Measurements from ENCODE around the gene PAK1IP1. TPM values are rescaled to one million over a fixed set of nuclear protein-coding genes. Genes with fewer than 3 reads are reported as not detected.

PAK1IP1 gene
- total RNA-seq, 6 experiments from 2014 or later: 3.4 to 9.1 (median 6.5) TPM

DNA sequence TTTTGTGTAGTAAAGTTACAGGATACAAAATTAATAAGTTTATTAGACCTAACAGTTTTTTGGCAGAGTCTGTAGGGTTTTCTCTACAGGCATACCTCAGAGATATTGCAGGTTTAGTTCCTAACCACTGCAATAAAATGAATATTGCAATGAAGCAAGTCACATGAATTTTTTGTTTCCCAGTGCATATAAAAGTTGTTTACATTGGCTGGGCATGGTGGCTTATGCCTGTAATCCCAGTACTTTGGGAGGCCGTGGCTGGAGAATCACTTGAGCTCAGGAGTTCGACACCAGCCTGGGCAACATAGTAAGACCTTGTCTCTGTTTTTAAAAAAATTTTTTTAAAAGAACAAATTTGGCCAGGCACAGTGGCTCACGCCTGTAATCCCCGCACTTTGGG is 16.3 kb upstream of the PAK1IP1 start:
- Histone ChIP-seq H3K9me3 (no peaks in the 10 kb centered on the region), H3K4me3 (no peak overlapping the region), H3K27me3 (no peaks in the 10 kb centered on the region), H3K36me3 (no peaks in the 10 kb centered on the region), H3K4me1 (no peaks in the 10 kb centered on the region), H3K27ac (no peak overlapping the region)
- ATAC-seq (no peak), DNase-seq (no peak)
- intact Hi-C loops (cut with DNase I): no loop called here
- TF ChIP-seq, protein P1, sequence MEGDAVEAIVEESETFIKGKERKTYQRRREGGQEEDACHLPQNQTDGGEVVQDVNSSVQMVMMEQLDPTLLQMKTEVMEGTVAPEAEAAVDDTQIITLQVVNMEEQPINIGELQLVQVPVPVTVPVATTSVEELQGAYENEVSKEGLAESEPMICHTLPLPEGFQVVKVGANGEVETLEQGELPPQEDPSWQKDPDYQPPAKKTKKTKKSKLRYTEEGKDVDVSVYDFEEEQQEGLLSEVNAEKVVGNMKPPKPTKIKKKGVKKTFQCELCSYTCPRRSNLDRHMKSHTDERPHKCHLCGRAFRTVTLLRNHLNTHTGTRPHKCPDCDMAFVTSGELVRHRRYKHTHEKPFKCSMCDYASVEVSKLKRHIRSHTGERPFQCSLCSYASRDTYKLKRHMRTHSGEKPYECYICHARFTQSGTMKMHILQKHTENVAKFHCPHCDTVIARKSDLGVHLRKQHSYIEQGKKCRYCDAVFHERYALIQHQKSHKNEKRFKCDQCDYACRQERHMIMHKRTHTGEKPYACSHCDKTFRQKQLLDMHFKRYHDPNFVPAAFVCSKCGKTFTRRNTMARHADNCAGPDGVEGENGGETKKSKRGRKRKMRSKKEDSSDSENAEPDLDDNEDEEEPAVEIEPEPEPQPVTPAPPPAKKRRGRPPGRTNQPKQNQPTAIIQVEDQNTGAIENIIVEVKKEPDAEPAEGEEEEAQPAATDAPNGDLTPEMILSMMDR (IDR thresholded peaks at IDR 0.05): no peak
- TF ChIP-seq POLR2A (IDR thresholded peaks at IDR 0.05): no peak
- 72% methylated on average over 3 of the region's 4 CpGs for WGBS (ENCODE audit: insufficient coverage, low coverage, low lambda C conversion rate, missing lambda C conversion rate)

DNA sequence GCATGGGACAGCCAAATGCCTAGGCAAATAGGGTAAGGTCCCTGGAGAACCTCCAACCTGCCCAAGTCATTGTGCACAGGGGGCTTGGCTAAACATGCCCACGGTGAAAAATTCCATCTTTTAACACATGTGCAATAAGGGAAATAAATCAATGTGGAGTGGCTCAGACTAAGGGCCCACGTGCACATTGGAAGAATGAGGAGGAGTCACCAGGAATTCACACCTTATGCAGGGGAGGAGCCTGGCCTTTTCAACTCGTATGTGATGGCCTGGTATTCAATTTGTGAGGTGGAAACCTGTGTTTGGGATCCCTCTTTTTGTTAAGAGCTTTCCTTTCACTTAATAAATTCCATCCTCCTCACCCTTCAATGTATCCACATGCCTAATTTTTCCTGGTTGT is 13.0 kb upstream of the PAK1IP1 start:
- no peak overlapping the region for H3K4me3 ChIP-seq
- TF ChIP-seq POLR2A (IDR thresholded peaks at IDR 0.05): no peak
- TF ChIP-seq, protein P1 (IDR thresholded peaks at IDR 0.05): no peak
- intact Hi-C loops (cut with DNase I): no loop called here

DNA sequence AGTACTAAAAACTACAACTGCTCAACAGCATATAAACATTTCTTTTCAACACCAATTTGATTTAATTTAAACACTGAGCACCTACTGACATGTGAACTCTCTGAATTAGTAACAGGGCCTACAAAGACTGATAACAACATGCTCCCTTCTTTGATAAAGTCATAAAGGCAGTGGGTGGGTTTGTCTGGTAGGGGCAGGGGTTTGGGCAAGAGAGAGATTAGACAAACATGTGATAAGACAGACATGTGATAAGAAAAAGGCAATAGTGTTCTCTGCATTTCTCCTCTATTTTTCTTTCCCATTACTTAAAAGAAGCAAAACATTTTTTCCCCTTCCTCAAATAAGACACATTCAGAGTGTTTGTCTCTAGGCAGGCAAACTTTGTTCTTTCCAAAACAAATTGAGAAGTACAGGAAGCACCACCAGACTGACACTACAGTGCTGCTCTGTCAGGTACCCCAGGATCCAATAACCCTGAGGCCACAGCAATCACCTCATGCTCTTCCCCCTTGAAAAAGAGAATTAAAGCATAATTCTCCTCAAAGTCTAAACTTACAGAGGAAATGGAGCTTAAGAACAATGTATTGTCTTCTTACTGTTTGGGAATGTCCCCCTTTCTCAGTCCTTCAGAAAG is 12.3 kb upstream of the PAK1IP1 start:
- no peaks in the 10 kb centered on the region for H3K4me1 ChIP-seq
- intact Hi-C loops (cut with DNase I): no loop called here
- no peak for DNase-seq
- no peak overlapping the region for H3K27ac ChIP-seq
- no peaks in the 10 kb centered on the region for H3K36me3 ChIP-seq
- no peaks in the 10 kb centered on the region for H3K9me3 ChIP-seq
- ATAC-seq: no peak
- no peak for TF ChIP-seq POLR2A (IDR thresholded peaks at IDR 0.05)
- TF ChIP-seq, protein P1 (IDR thresholded peaks at IDR 0.05): no peak
- no peaks in the 10 kb centered on the region for H3K27me3 ChIP-seq
- H3K4me3 ChIP-seq: no peak overlapping the region

More for the DNA sequence above, 13.0 kb upstream of the PAK1IP1 start:
- Histone ChIP-seq H3K36me3 (no peaks in the 10 kb centered on the region), H3K27ac (no peak overlapping the region), H3K27me3 (no peaks in the 10 kb centered on the region), H3K4me1 (no peaks in the 10 kb centered on the region), H3K9me3 (no peaks in the 10 kb centered on the region)
- WGBS (ENCODE audit: insufficient coverage, low coverage, low lambda C conversion rate, missing lambda C conversion rate): 42% methylated on average over 3 of the region's 3 CpGs
- ATAC-seq (no peak), DNase-seq (no peak)

DNA sequence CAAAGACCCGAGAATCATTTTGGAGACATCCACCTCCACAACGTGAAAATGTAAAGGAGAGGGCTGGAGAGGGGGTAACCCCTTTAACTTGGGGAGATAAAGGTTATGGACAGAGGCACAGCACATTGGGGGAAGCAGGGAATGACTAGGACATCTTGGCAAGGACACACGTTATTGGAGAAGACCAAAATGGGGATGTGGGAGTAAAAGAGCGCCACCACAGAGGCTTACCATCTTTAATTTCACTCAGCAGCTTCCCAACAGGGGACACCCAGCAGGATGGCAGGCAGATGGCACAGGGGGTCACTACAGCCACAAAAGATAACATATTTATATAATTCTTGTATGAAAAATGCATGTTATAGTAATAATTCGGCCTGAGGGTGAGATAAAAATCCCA is 10.2 kb upstream of the PAK1IP1 start:
- DNase-seq: no peak

More for the DNA sequence above, 10.2 kb upstream of the PAK1IP1 start:
- Histone ChIP-seq H3K27ac (no peak overlapping the region), H3K4me3 (no peak overlapping the region), H3K4me1 (no peaks in the 10 kb centered on the region), H3K27me3 (no peaks in the 10 kb centered on the region), H3K36me3 (no peaks in the 10 kb centered on the region), H3K9me3 (no peaks in the 10 kb centered on the region)
- 56% methylated on average over 5 of the region's 5 CpGs for WGBS (ENCODE audit: insufficient coverage, low coverage, low lambda C conversion rate, missing lambda C conversion rate)
- intact Hi-C loops (cut with DNase I): no loop called here
- ATAC-seq: no peak
- TF ChIP-seq POLR2A (IDR thresholded peaks at IDR 0.05): no peak
- TF ChIP-seq, protein P1 (IDR thresholded peaks at IDR 0.05): no peak

Data from right lobe of liver (tissue), 6 donors.